Osteoblast (primary cell): ENCODE measurements around the gene TSPAN11. TPM values are rescaled to one million over a fixed set of nuclear protein-coding genes. Genes with fewer than 3 reads are reported as not detected.
A peak's percentile ranks its signal among the peaks of the same experiment; 100 is the strongest.

Source experiments
- DNase-seq: peaks from one replicate; pipeline ENCODE4 v3.0.0; 2011; ENCODE audit warnings: low spot score, mixed read lengths; ENCODE audit not compliant: insufficient read length; ENCODE audit errors: missing footprints
- H2AFZ ChIP-seq: 2 replicates; pipeline ENCODE4 v1.6.0; 2011; ENCODE audit warnings: mild to moderate bottlenecking, low read length
- H3K27ac ChIP-seq: 2 replicates; pipeline ENCODE4 v1.5.1; 2011; ENCODE audit warnings: mild to moderate bottlenecking, low read depth, low read length, moderate library complexity
- H3K27me3 ChIP-seq: 2 replicates; pipeline ENCODE4 v1.6.0; 2012; ENCODE audit warnings: mild to moderate bottlenecking, control low read depth, inconsistent platforms, low read length, moderate library complexity; ENCODE audit not compliant: insufficient read depth
- H3K36me3 ChIP-seq: 2 replicates; pipeline ENCODE4 v1.5.1; 2011; ENCODE audit warnings: mild to moderate bottlenecking, low read length, control low read depth, moderate library complexity; ENCODE audit not compliant: insufficient read depth
- H3K4me1 ChIP-seq: 2 replicates; pipeline ENCODE4 v1.5.1; 2011; ENCODE audit warnings: mild to moderate bottlenecking, low read length, control low read depth, moderate library complexity; ENCODE audit not compliant: insufficient read depth
- H3K4me2 ChIP-seq: 2 replicates; pipeline ENCODE4 v1.6.0; 2011; ENCODE audit warnings: mild to moderate bottlenecking, low read length; ENCODE audit not compliant: insufficient read depth
- H3K4me3 ChIP-seq: fragments of 200-600 bp; sonication (generic); 3 replicates; pipeline ENCODE4 v1.5.1; 2012; ENCODE audit warnings: mild to moderate bottlenecking, low read length, inconsistent platforms; ENCODE audit not compliant: insufficient read depth
- H3K79me2 ChIP-seq: 2 replicates; pipeline ENCODE4 v1.6.0; 2012; ENCODE audit warnings: mild to moderate bottlenecking, low read length, control low read depth, inconsistent platforms; ENCODE audit not compliant: insufficient read depth
- H3K9me3 ChIP-seq: 2 replicates; pipeline ENCODE4 v1.5.1; 2011; ENCODE audit warnings: low read depth, low read length, control low read depth
- H4K20me1 ChIP-seq: 2 replicates; pipeline ENCODE4 v1.6.0; 2012; ENCODE audit warnings: mild to moderate bottlenecking, low read length, control low read depth; ENCODE audit not compliant: insufficient read depth
- CTCF ChIP-seq: IDR thresholded peaks from 2 replicates; pipeline ENCODE4 v1.5.1; 2011; ENCODE audit warnings: mild to moderate bottlenecking, low read depth, low read length, moderate library complexity; ENCODE audit errors: extremely low read depth
- total RNA-seq: library from RNA; depleted of rRNA; stranded (reverse); fragments of >200 nt; gene quantifications from 2 replicates; pipeline ENCODE4 v1.2.3, GENCODE V29; 2012

TSPAN11 gene
- total RNA-seq, 1 donor = 5.4 TPM

GRCh38 chr12:31037028-31037427, 110.5 kb downstream of the TSPAN11 start:
- no peaks in the 10 kb centered on the region for H3K36me3 ChIP-seq
- no peak overlapping the region for H2AFZ ChIP-seq
- no peak overlapping the region for H3K4me3 ChIP-seq
- H3K4me2 ChIP-seq = no peak overlapping the region
- H4K20me1 ChIP-seq = no peaks in the 10 kb centered on the region
- H3K79me2 ChIP-seq = no peaks in the 10 kb centered on the region
- peak; percentile 32 for DNase-seq
- H3K27ac ChIP-seq = no peak overlapping the region
- no peak for TF ChIP-seq CTCF
- peaks cover 16% of the 10 kb centered on the region for H3K4me1 ChIP-seq
- H3K9me3 ChIP-seq = no peaks in the 10 kb centered on the region
- H3K27me3 ChIP-seq = no peaks in the 10 kb centered on the region

- H2AFZ ChIP-seq = no peak overlapping the region
- TF ChIP-seq CTCF = no peak
- DNase-seq = no peak
- H3K36me3 ChIP-seq = no peaks in the 10 kb centered on the region
- H3K4me3 ChIP-seq = no peak overlapping the region
- no peaks in the 10 kb centered on the region for H3K27me3 ChIP-seq
- H3K9me3 ChIP-seq = no peaks in the 10 kb centered on the region
- H3K4me1 ChIP-seq = peaks cover 16% of the 10 kb centered on the region
- H3K27ac ChIP-seq = no peak overlapping the region
- no peak overlapping the region for H3K4me2 ChIP-seq
- H3K79me2 ChIP-seq = no peaks in the 10 kb centered on the region
- no peaks in the 10 kb centered on the region for H4K20me1 ChIP-seq
These were observed 111.4 kb downstream of the TSPAN11 start for GRCh38 chr12:31037931-31038330.

DNA sequence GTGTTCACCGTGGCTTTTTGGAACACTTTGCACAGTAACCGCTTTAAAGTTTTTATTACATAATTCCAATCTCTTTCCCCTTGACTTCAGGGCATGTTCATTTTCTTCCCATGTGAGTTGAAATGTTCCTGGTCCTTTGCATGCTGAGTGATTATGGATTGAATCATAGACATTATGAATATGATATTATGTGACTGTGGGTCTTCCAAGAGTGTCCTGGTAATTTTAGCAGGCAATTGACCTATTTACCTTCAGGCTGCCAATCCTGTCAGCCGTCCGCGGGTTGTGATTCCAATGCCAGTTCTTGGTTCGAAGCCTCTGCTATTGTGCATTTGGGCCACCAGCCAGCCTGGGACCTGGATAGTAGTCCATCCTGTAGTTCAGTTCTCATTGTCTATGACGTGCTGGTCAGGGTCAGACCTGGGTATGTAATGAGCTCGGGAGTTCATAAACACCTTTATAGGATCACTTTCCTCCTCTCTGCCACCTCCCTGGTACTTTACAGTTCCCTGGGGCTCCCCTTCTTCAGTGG, 114.6 kb downstream of the TSPAN11 start:
- no peaks in the 10 kb centered on the region for H3K79me2 ChIP-seq
- DNase-seq = no peak
- no peak for TF ChIP-seq CTCF

More for the DNA sequence above, 114.6 kb downstream of the TSPAN11 start:
- H3K27ac ChIP-seq = no peak overlapping the region
- H3K4me1 ChIP-seq = peaks cover 6% of the 10 kb centered on the region
- no peaks in the 10 kb centered on the region for H3K9me3 ChIP-seq
- no peak overlapping the region for H3K4me3 ChIP-seq
- no peak overlapping the region for H2AFZ ChIP-seq
- no peaks in the 10 kb centered on the region for H3K27me3 ChIP-seq
- no peak overlapping the region for H3K4me2 ChIP-seq
- no peaks in the 10 kb centered on the region for H4K20me1 ChIP-seq
- H3K36me3 ChIP-seq = no peaks in the 10 kb centered on the region

Other genes starting within 250 kb of the TSPAN11 start
- gene IPO8, start 230.9 kb upstream of the TSPAN11 start, total RNA-seq = 25.7 and 28.6 TPM in 2 replicates
- gene CAPRIN2, start 171.8 kb upstream of the TSPAN11 start, total RNA-seq = 32.9 and 42.7 TPM in 2 replicates
- gene DDX11, start 147.1 kb downstream of the TSPAN11 start, total RNA-seq = 15.9 and 28.9 TPM in 2 replicates